ENCODE measurements around the gene ADA.

ADA gene

DNA sequence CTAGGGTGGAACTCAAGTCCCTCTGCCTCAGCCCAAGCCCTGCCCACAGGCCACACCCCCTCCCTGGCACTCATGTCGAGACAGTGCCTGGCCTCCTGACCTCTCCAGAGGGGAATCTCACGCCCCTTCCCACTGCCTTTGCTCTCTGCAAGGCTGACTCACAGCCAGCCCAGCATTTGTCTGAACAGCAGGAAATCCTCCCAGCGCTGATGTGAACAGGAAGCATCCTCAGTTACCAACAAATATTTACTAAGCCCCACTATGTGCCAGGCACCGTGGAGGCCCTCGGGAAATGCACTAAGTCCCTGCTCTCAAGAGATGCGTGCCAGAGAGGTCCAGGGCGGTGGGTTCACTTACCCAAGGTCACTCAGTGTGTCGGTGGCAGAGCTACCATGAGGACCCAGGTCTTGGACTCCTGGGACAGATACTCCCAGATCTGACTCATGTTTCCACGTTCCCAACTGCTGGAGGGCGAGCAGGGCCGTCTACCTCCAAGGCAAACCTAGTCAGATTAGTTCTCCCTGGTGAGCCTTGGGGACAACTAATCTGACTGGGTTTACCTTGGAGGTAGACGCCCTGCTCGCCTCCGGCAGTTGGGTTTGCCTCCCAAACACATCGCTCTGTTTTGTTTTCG is 7.8 kb downstream of the ADA start:
- H3K4me3 ChIP-seq (ENCODE audit: low read length): no peak overlapping the region
- H3K27ac ChIP-seq (ENCODE audit: low read length): peak overlapping the region; percentile 98
- no peak overlapping the region for H2AFZ ChIP-seq (ENCODE audit: low read length)
- H4K20me1 ChIP-seq (ENCODE audit: insufficient read depth, low read length): no peaks in the 10 kb centered on the region
- H3K9ac ChIP-seq (ENCODE audit: low read length): peak overlapping the region; percentile 68; the same call in 1 of the 2 replicates
- H3K36me3 ChIP-seq (replicated peaks; ENCODE audit: insufficient read depth, low read length): 0 out of 2 replicates have a peak, but pooled peaks cover 2% of the 10 kb centered on the region
- no peaks in the 10 kb centered on the region for H3K9me3 ChIP-seq (replicated peaks; ENCODE audit: insufficient read depth, low read length)
- no peaks in the 10 kb centered on the region for H3K9me2 ChIP-seq (replicated peaks; ENCODE audit: insufficient read depth, low read length)
- peaks cover 63% of the 10 kb centered on the region for H3K4me1 ChIP-seq (ENCODE audit: low read length)
- peaks cover 70% of the 10 kb centered on the region for H3K79me2 ChIP-seq (ENCODE audit: low read length)
- H3K27me3 ChIP-seq (replicated peaks; ENCODE audit: insufficient read depth, low read length): no peaks in the 10 kb centered on the region
- peak; percentile 20 for DNase-seq
- H3K4me2 ChIP-seq (ENCODE audit: low read depth, low read length): peak overlapping the region; percentile 90
- TF ChIP-seq EZH2 (optimal IDR thresholded peaks at IDR 0.05; ENCODE audit: low read depth, low read length) (no peak), EZH2phosphoT487 (IDR thresholded peaks at IDR 0.05; ENCODE audit: low read length) (no peak)
- TF ChIP-seq, protein P1, sequence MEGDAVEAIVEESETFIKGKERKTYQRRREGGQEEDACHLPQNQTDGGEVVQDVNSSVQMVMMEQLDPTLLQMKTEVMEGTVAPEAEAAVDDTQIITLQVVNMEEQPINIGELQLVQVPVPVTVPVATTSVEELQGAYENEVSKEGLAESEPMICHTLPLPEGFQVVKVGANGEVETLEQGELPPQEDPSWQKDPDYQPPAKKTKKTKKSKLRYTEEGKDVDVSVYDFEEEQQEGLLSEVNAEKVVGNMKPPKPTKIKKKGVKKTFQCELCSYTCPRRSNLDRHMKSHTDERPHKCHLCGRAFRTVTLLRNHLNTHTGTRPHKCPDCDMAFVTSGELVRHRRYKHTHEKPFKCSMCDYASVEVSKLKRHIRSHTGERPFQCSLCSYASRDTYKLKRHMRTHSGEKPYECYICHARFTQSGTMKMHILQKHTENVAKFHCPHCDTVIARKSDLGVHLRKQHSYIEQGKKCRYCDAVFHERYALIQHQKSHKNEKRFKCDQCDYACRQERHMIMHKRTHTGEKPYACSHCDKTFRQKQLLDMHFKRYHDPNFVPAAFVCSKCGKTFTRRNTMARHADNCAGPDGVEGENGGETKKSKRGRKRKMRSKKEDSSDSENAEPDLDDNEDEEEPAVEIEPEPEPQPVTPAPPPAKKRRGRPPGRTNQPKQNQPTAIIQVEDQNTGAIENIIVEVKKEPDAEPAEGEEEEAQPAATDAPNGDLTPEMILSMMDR (IDR thresholded peaks at IDR 0.05; ENCODE audit: low read length): no peak
- peaks cover 61% of the 10 kb centered on the region for H3F3A ChIP-seq (ENCODE audit: insufficient read depth, low read length)

DNA sequence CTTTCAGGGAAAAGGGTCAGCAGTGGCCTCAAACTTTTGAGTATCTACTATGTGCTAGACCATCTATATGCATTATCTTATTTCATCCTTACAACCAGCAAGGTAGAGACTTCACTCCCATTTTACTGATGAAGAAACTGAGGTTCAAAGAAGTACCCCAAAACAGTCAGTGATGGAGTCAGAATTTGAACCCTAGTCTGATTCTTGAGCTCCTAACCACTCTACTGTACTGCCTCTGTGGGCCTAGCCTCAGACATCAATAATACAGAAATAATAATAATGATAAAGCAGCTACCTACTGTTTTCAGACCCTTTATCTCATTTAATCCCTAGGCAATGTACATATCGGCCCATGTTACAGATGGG is 8.4 kb downstream of the ADA start:
- Histone ChIP-seq H3K4me2 (ENCODE audit: low read depth, low read length) (peak overlapping the region; percentile 90), H3K9ac (ENCODE audit: low read length) (peak overlapping the region; percentile 68; the same call in 1 of the 2 replicates), H4K20me1 (ENCODE audit: insufficient read depth, low read length) (no peaks in the 10 kb centered on the region), H3K9me3 (replicated peaks; ENCODE audit: insufficient read depth, low read length) (no peaks in the 10 kb centered on the region), H3K36me3 (replicated peaks; ENCODE audit: insufficient read depth, low read length) (0 out of 2 replicates have a peak, but pooled peaks cover 3% of the 10 kb centered on the region), H3K27ac (ENCODE audit: low read length) (peak overlapping the region; percentile 98), H3K9me2 (replicated peaks; ENCODE audit: insufficient read depth, low read length) (no peaks in the 10 kb centered on the region), H3K27me3 (replicated peaks; ENCODE audit: insufficient read depth, low read length) (no peaks in the 10 kb centered on the region), H3K79me2 (ENCODE audit: low read length) (peaks cover 70% of the 10 kb centered on the region), H3K4me3 (ENCODE audit: low read length) (no peak overlapping the region), H3F3A (ENCODE audit: insufficient read depth, low read length) (peaks cover 55% of the 10 kb centered on the region), H2AFZ (ENCODE audit: low read length) (no peak overlapping the region), H3K4me1 (ENCODE audit: low read length) (peaks cover 57% of the 10 kb centered on the region)
- no peak for DNase-seq
- TF ChIP-seq, protein P1 (IDR thresholded peaks at IDR 0.05; ENCODE audit: low read length): no peak
- TF ChIP-seq EZH2phosphoT487 (IDR thresholded peaks at IDR 0.05; ENCODE audit: low read length): no peak
- TF ChIP-seq EZH2 (optimal IDR thresholded peaks at IDR 0.05; ENCODE audit: low read depth, low read length): no peak

- no peaks in the 10 kb centered on the region for H3K9me2 ChIP-seq (replicated peaks; ENCODE audit: insufficient read depth, low read length)
- no peaks in the 10 kb centered on the region for H4K20me1 ChIP-seq (ENCODE audit: insufficient read depth, low read length)
Measured at GRCh38 chr20:44642203-44643153, 9.0 kb downstream of the ADA start.

More at GRCh38 chr20:44642203-44643153, 9.0 kb downstream of the ADA start:
- peak overlapping the region; percentile 30; the same call in 1 of the 2 replicates for H3K4me3 ChIP-seq (ENCODE audit: low read length)
- H3K36me3 ChIP-seq (replicated peaks; ENCODE audit: insufficient read depth, low read length): 0 out of 2 replicates have a peak, but pooled peaks cover 3% of the 10 kb centered on the region
- H3K4me1 ChIP-seq (ENCODE audit: low read length): peaks cover 52% of the 10 kb centered on the region
- H3F3A ChIP-seq (ENCODE audit: insufficient read depth, low read length): peaks cover 48% of the 10 kb centered on the region
- TF ChIP-seq, protein P1 (IDR thresholded peaks at IDR 0.05; ENCODE audit: low read length): peak; percentile 58
- TF ChIP-seq EZH2 (optimal IDR thresholded peaks at IDR 0.05; ENCODE audit: low read depth, low read length) (no peak), EZH2phosphoT487 (IDR thresholded peaks at IDR 0.05; ENCODE audit: low read length) (no peak)
- H3K4me2 ChIP-seq (ENCODE audit: low read depth, low read length): peak overlapping the region; percentile 90
- peak overlapping the region; percentile 68 for H3K9ac ChIP-seq (ENCODE audit: low read length)
- H3K27ac ChIP-seq (ENCODE audit: low read length): peak overlapping the region; percentile 98
- peaks cover 74% of the 10 kb centered on the region for H3K79me2 ChIP-seq (ENCODE audit: low read length)
- no peaks in the 10 kb centered on the region for H3K9me3 ChIP-seq (replicated peaks; ENCODE audit: insufficient read depth, low read length)
- no peaks in the 10 kb centered on the region for H3K27me3 ChIP-seq (replicated peaks; ENCODE audit: insufficient read depth, low read length)
- peak overlapping the region; percentile 72 for H2AFZ ChIP-seq (ENCODE audit: low read length)
- peak; percentile 63 for DNase-seq
